HG02678 (cell line): Measurements from ENCODE around the gene PTPN23.

Experiments
- ATAC-seq: cut with Tn5 transposase; IDR thresholded peaks from one replicate; pipeline ENCODE4 v1.9.1; 2021; ENCODE audit warnings: mild to moderate bottlenecking, moderate library complexity; ENCODE audit not compliant: unreplicated experiment

The PTPN23 gene

GRCh38 chr3:47370887-47371697, 9.7 kb upstream of the PTPN23 start:
- no peak for ATAC-seq

DNA sequence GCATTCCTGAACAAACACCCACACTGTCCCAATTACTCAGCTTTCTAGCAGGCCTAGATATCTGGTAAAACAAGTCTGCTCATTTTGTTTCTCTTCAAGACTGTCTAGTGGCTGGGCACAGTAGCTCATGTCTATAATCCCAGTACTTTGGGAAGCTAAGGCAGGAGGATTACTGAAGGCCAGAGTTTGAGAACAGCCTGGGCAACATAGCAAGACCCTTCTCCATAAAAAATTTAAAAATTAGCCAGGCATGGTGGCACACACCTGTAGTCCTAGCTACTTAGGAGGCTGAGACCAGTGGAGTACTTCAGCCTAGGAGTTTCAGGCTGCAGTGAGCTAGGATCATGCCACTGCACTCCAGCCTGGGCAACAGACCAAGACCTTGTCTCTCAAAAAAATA, 6.2 kb upstream of the PTPN23 start:
- no peak for ATAC-seq

- no peak for ATAC-seq
Measured at GRCh38 chr3:47376393-47376792, 4.4 kb upstream of the PTPN23 start.

DNA sequence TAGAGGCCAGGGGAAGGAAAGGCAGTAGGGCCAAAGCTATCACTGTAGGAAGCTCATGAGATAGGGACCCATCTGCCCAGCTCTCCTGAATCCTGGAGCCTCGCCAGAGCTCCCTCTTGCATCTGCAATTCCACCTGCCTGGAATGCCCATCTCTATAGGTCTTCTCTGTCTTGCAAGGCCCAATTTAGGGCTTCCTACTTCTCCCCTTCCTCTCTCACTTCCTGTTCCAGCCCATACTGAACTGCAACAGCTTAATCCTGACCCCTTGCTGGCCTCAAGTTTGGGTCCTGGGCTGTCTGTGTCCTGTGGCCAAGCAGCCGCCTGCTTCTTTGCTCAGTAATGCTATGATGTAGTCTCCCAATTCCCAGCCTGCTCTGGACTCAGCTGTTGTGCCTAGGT, 3.6 kb upstream of the PTPN23 start:
- ATAC-seq, result no peak

GRCh38 chr3:47378869-47379268, 2.0 kb upstream of the PTPN23 start:
- ATAC-seq, result no peak

DNA sequence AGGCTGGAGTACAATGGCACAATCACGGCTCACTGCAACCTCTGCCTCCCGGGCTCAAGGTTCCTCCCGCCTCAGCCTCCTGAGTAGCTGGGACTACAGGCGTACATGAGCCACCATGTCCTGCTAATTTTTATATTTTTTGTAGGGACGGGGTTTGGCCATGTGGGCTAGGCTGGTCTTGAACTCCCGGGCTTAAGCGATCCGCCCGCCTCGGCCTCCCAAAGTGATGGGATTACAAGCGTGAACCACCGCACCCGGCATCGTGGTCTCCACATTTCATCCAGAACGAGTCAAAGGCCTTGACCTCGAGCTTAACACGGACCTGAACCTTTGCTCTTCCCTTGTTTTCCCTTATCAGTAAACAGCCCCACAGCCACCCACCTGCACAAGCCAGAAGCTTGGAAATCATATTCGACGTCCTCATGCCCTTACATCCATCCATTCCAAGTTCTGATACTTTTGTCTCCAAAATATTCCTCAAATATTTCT, 1.4 kb upstream of the PTPN23 start:
- ATAC-seq, result no peak

- ATAC-seq, result peak; percentile 13
Measured at GRCh38 chr3:47380026-47380600, 708 bp upstream of the PTPN23 start.

DNA sequence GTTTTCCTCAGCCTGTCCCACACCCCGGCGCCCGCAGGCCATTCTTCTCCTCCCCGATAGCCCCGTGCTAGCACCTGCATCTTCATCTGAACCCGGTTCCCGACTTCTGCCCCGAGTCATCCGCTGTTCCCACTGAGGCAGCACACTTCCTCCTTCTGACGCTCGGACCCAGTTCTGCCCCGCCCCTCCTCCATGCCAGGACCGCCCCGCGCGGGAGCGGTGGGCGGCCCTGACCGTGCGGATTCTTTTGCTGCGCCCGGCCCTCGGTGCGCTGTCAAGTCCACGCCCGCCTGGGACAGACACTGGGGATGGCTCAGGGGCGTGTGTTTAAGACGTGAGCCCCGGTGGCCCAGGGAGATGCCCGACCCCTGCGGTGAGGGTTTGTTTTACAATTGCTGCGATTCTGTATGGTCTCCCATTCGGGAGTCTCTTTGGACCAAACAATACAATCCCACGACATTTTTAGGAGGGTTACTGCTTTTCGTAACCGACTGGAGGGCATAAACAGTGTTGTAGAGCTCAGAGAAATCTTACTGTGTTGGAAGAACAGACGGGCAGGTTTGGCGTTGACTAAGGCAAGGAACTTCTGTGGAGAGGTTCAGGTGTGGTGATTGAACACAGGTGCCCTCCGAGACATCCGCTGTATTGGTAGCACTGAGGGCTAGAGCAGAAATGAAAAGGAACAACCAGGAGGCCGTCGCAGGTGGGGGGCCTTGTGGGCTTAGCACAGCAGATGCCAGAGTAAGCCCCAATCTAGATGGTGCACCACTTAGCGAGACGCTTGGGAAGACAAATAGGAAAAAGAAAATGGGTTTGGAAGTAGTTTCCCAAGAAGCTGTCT, 716 bp downstream of the PTPN23 start:
- peak; percentile 54 for ATAC-seq

DNA sequence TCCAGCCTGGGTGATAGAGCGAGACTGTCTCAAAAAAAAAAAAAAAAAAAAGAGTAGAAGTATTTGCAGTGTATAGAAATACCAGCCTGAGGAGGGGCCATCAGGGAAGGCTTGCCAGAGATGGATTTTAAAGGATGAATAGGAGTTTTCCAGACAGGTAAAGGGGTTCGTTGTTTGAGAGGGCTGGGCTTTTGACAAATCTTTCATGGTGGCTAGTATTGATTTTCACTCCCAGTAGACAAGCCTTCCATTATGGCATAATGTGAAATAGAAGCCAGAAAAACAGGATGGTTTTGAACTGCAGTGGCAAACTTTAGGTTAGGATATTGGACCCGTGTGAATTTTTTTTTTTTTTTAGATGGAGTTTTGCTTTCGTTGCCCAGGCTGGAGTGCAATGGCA, 3.6 kb downstream of the PTPN23 start:
- ATAC-seq, result no peak

DNA sequence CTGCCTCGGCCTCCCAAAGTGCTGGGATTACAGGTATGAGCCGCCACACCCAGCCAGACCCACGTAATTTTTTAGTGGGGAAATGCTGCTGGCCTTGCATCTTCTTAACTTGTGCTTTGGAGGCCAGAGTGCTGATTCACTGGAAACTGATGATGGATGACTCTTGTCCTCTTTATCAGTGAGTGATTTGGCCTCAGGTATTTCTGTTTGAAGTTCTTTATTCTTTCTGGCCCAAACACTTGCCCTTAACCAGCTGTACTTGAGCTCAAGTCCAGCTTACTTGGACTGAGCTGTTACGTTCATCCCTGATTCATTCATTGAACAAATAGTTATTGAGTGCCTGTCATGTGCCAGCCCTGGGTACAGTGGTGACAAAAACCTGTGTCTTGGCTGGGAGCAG, 4.2 kb downstream of the PTPN23 start:
- no peak for ATAC-seq

DNA sequence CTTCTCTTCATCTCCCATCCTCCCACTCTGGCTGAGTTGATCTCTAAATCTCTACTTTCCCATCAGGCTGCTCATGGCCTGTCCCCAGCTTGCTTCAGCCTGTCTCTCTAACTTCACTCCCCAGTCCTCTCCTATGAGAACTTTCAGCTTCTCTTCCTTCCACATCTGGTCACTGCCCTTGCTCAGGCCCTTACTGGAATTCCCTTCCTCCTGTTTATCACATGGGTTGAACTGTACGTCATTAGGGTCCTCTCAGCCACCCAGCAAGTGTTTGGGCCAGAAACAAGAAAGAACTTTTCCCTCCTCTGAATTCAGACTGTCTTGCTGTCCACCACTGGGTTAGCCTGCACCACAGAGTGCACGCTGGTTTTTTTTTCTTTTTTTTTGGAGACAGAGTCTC, 5.0 kb downstream of the PTPN23 start:
- ATAC-seq, result no peak

DNA sequence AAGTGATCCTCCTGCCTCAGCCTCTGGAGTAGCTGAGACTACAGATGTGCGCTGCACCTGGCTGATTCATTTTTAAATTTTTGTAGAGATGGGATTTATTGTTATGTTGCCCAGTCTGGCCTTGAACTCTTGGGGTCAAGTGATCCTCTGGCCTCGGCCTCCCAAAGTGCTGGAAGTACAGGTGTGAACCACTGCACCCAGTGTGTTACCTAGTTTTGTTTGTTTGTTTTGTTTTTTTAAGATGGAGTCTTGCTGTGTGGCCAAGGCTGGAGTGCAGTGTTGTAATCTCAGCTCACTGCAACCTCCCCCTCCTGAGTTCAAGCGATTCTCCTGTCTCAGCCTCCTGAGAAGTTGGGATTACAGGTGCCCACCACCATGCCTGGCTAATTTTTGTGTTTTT, 12.1 kb downstream of the PTPN23 start:
- no peak for ATAC-seq

DNA sequence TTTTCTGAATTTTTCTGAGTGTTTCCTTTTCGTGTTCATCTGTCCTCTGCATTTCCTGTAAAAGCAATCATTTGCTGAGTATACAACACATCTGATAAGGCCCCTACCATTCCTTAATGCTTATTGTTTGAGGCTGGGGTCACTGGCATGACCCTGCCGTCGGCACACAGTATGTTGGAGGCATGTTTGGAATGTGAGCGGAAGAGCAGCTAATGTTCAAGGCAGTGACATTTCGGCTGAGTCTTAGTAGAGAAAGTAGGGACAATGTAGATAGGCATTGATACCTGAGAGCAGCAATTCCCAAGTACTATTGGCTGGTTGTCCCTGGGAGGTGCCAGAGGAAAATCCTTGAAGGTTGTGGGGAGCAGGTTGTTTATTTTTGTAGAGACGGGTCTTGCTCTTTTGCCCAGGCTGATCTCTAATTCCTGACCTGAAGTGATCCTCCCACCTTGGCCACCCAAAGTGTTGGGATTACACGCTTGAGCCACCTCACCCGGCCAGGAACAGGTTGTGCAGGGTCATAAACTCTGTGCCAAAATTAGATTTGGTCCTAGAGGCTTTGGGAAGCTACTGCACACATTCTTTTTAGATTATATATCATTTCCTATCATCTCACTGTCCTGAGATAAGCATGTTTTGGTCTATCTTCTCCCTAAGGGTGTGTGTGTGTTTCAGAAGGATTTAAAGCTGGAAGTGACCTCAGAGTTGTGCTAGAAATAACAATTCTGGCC, 13.5 kb downstream of the PTPN23 start:
- ATAC-seq, result no peak

DNA sequence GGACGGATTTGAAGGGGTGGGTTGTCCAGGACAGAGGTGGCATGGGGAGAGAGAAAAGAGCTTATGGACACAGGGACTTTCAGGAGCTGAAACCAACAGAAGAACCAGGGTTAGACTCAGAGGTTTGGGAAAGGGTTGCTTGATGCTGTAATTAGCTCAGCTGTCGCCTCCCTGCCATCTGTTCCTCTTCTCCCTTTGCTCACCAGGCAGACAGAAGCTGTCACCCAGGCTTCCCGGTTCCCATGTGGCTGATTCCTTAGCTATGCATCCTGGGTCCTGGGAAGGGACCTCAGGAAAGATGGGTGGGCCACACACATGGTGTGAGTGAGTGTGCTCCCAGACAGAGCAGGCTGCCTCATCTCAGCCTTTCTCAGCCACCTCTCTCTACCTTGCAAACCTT, 14.1 kb downstream of the PTPN23 start:
- no peak for ATAC-seq

- no peak for ATAC-seq
Measured at GRCh38 chr3:47398228-47398627, 17.4 kb downstream of the PTPN23 start.

DNA sequence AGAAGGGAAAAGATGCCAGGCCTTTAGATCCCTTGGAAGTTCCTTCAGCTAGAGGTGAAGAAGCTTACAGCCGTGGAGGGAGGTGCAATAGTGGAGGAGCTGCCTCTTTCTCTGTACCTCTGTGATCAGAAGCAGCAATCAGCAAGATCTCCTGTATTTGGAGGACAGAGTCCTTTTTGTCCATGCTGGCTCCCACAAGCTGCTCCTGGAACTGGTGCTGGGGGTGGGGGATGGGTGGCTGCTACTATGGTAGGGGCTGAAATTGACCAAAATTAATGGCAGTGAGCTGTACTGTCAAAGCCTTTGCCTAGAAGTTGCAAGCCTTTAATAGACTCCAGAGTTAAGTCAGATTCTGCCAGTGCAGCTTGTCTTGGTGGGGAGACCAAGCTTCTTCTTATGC, 18.2 kb downstream of the PTPN23 start:
- no peak for ATAC-seq

- ATAC-seq, result no peak
Measured at GRCh38 chr3:47399531-47400270, 18.9 kb downstream of the PTPN23 start.

- no peak for ATAC-seq
Measured at GRCh38 chr3:47404431-47404876, 23.6 kb downstream of the PTPN23 start.

GRCh38 chr3:47404955-47405790, 24.4 kb downstream of the PTPN23 start:
- ATAC-seq, result no peak
